OCI-LY7 (cell line): ENCODE data around the gene CABP7. TPM values are rescaled to one million over a fixed set of nuclear protein-coding genes. Genes with fewer than 3 reads are reported as not detected.

Source experiments
- BruUV-seq: library from RNA; stranded (reverse); fragments of 400-500 nt; replicated peaks from 2 replicates; lab custom pipeline; 2021; lab: Mats Ljungman, UMichigan
- CTCF ChIA-PET: fragments of 300-600 bp; sonication (Branson Sonifier 250); formaldehyde crosslinking; loops from one replicate; lab custom pipeline; 2022; ENCODE audit warnings: antibody characterized with exemption; ENCODE audit not compliant: unreplicated experiment; lab: Charles Lee
- POLR2A ChIA-PET: fragments of 300-600 bp; sonication (Branson Sonifier 250); formaldehyde crosslinking; loops from one replicate; lab custom pipeline; 2022; ENCODE audit warnings: antibody characterized with exemption; lab: Charles Lee
- DNase-seq: peaks from one replicate; pipeline ENCODE4 v3.0.0-alpha.2; 2015; ENCODE audit warnings: low spot score
- H2AFZ ChIP-seq: fragments of 200-600 bp; sonication (generic), shearing (Covaris generic); 2 replicates; pipeline ENCODE4 v1.6.1; 2014; ENCODE audit warnings: mild to moderate bottlenecking, antibody characterized with exemption, low read length, moderate library complexity
- H3K27ac ChIP-seq: fragments of 200-600 bp; sonication (generic); 2 replicates; pipeline ENCODE4 v1.5.1; 2014; ENCODE audit warnings: mixed run types, low read depth, mild to moderate bottlenecking, moderate library complexity, low read length, inconsistent platforms; ENCODE audit not compliant: poor library complexity, severe bottlenecking
- H3K36me3 ChIP-seq: fragments of 200-600 bp; sonication (generic); 2 replicates; pipeline ENCODE4 v1.6.1; 2014; ENCODE audit warnings: mild to moderate bottlenecking, antibody characterized with exemption, low read length, moderate library complexity, mixed read lengths; ENCODE audit not compliant: insufficient read depth
- H3K4me1 ChIP-seq: fragments of 200-600 bp; sonication (generic); 2 replicates; pipeline ENCODE4 v1.5.1; 2014; ENCODE audit warnings: mild to moderate bottlenecking, low read length; ENCODE audit not compliant: insufficient read depth, poor library complexity, severe bottlenecking
- H3K4me2 ChIP-seq: fragments of 200-600 bp; sonication (generic); 2 replicates; pipeline ENCODE4 v1.6.1; 2014; ENCODE audit warnings: mild to moderate bottlenecking, low read length
- H3K4me3 ChIP-seq: fragments of 200-600 bp; sonication (generic); 2 replicates; pipeline ENCODE4 v1.5.1; 2014; ENCODE audit warnings: mild to moderate bottlenecking, low read depth, low read length; ENCODE audit not compliant: poor library complexity, severe bottlenecking
- H3K79me2 ChIP-seq: fragments of 200-600 bp; sonication (generic); 2 replicates; pipeline ENCODE4 v1.6.1; 2016; ENCODE audit warnings: low read depth, mild to moderate bottlenecking, low read length, moderate library complexity, mixed read lengths; ENCODE audit not compliant: insufficient read depth
- H3K9me2 ChIP-seq: fragments of 200-600 bp; sonication (generic); 2 replicates; pipeline ENCODE4 v1.6.1; 2016; ENCODE audit warnings: mild to moderate bottlenecking, low read length, mixed read lengths; ENCODE audit not compliant: insufficient read depth
- H3K9me3 ChIP-seq: fragments of 200-600 bp; sonication (generic); 2 replicates; pipeline ENCODE4 v1.6.1; 2014; ENCODE audit warnings: mild to moderate bottlenecking, mixed run types, low read length, mixed read lengths
- H4K20me1 ChIP-seq: fragments of 200-600 bp; sonication (generic); 2 replicates; pipeline ENCODE4 v1.6.1; 2014; ENCODE audit warnings: mild to moderate bottlenecking, antibody characterized with exemption, low read length, moderate library complexity, mixed read lengths; ENCODE audit not compliant: insufficient read depth
- EZH2phosphoT487 ChIP-seq: fragments of 200-600 bp; sonication (generic); IDR thresholded peaks from 2 replicates; pipeline ENCODE4 v1.6.1; 2018; ENCODE audit warnings: low read depth, borderline replicate concordance, mild to moderate bottlenecking, mixed run types, antibody characterized with exemption, low read length, moderate library complexity, mixed read lengths
- intact Hi-C: fragments of 100-400 bp; cut with micrococcal nuclease; formaldehyde crosslinking; loops from one replicate; pipeline ENCODE4 v1.10.0; 2022; ENCODE audit not compliant: unreplicated experiment
- total RNA-seq, 2 experiments: library from RNA; depleted of rRNA in 1 of 2; stranded (reverse); fragments of >200 nt in 1 of 2; shearing (Covaris generic) in 1 of 2; gene quantifications; 2 replicates each; pipeline ENCODE4 v1.2.3, GENCODE V29; 2014 to 2022
- TF ChIP-seq, protein P1 (sequence below): fragments of 200-600 bp; sonication (generic); conservative IDR thresholded peaks from 2 replicates; pipeline ENCODE4 v1.5.1; 2014; ENCODE audit warnings: mild to moderate bottlenecking, antibody characterized with exemption, low read length, moderate library complexity, mixed read lengths

CABP7 gene
- total RNA-seq, 2 experiments from 2014 or later, result 0.06 TPM; not detected in 1

DNA sequence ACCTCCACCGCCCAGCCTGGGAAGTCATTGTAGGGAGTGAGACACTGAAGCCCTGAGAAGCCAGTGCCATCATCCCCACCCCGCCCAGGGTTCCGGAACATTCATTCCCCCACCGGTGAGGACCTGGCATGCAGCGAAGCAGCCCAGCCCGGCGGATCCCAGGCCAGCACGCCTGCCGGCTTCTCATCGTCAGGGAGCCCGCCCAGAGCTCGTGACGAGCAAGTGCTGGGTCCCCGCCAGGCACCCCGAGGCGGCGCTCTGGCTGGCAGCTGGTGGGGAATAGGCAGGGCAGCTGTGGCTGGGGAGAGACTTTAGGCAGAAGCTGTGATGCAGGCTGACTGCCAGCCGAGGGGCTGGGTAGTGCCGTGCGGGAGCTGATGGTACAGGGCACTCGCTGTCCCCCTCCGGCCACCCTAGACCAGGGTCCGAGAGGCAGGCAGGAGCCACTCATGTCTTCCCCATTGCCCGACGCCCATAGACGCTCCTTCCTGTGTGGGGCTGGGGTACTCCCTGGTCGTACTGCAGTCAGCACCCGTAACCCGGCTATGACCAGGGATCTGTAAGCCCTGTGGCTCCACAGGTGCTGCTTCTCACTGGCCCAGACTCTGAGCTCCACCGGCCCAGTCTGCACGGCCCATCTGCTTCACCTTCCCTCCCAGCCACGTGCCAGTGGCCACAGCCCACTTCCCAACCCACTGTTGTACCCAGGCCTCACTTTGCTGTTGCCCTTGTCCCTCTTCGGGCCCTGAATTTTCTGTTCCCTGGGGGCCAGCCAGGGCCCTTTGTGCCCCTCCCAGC, 24.5 kb upstream of the CABP7 start:
- no TSS peak for BruUV-seq
- H3K4me2 ChIP-seq, result no peak overlapping the region
- H3K9me3 ChIP-seq, result no peaks in the 10 kb centered on the region
- H2AFZ ChIP-seq, result no peak overlapping the region
- intact Hi-C loops, result no loop called here
- H3K9me2 ChIP-seq, result no peaks in the 10 kb centered on the region
- DNase-seq, result no peak
- no peaks in the 10 kb centered on the region for H3K79me2 ChIP-seq
- CTCF ChIA-PET, result no interaction called here
- TF ChIP-seq, protein P1, sequence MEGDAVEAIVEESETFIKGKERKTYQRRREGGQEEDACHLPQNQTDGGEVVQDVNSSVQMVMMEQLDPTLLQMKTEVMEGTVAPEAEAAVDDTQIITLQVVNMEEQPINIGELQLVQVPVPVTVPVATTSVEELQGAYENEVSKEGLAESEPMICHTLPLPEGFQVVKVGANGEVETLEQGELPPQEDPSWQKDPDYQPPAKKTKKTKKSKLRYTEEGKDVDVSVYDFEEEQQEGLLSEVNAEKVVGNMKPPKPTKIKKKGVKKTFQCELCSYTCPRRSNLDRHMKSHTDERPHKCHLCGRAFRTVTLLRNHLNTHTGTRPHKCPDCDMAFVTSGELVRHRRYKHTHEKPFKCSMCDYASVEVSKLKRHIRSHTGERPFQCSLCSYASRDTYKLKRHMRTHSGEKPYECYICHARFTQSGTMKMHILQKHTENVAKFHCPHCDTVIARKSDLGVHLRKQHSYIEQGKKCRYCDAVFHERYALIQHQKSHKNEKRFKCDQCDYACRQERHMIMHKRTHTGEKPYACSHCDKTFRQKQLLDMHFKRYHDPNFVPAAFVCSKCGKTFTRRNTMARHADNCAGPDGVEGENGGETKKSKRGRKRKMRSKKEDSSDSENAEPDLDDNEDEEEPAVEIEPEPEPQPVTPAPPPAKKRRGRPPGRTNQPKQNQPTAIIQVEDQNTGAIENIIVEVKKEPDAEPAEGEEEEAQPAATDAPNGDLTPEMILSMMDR, result no peak
- TF ChIP-seq EZH2phosphoT487, result no peak
- H3K27ac ChIP-seq, result no peak overlapping the region
- POLR2A ChIA-PET, result no interaction called here
- H3K4me1 ChIP-seq, result no peaks in the 10 kb centered on the region
- H3K4me3 ChIP-seq, result no peak overlapping the region
- no peaks in the 10 kb centered on the region for H4K20me1 ChIP-seq
- H3K36me3 ChIP-seq, result peaks cover 6% of the 10 kb centered on the region; the same call in 1 of the 2 replicates

- intact Hi-C loops, result no loop called here
- H3K9me2 ChIP-seq, result no peaks in the 10 kb centered on the region
- no peak for DNase-seq
- H3K27ac ChIP-seq, result no peak overlapping the region
- no peak overlapping the region for H2AFZ ChIP-seq
- H3K9me3 ChIP-seq, result no peaks in the 10 kb centered on the region
- peaks cover 24% of the 10 kb centered on the region for H3K4me1 ChIP-seq
- no peak overlapping the region for H3K4me3 ChIP-seq
- no peak for TF ChIP-seq EZH2phosphoT487
- H3K36me3 ChIP-seq, result peaks cover 6% of the 10 kb centered on the region; the same call in 1 of the 2 replicates
- no peaks in the 10 kb centered on the region for H3K79me2 ChIP-seq
- CTCF ChIA-PET, result no interaction called here
- H4K20me1 ChIP-seq, result no peaks in the 10 kb centered on the region
- POLR2A ChIA-PET, result no interaction called here
- BruUV-seq, result no TSS peak
- H3K4me2 ChIP-seq, result no peak overlapping the region
Measured at GRCh38 chr22:29697853-29698598, 21.8 kb upstream of the CABP7 start.

DNA sequence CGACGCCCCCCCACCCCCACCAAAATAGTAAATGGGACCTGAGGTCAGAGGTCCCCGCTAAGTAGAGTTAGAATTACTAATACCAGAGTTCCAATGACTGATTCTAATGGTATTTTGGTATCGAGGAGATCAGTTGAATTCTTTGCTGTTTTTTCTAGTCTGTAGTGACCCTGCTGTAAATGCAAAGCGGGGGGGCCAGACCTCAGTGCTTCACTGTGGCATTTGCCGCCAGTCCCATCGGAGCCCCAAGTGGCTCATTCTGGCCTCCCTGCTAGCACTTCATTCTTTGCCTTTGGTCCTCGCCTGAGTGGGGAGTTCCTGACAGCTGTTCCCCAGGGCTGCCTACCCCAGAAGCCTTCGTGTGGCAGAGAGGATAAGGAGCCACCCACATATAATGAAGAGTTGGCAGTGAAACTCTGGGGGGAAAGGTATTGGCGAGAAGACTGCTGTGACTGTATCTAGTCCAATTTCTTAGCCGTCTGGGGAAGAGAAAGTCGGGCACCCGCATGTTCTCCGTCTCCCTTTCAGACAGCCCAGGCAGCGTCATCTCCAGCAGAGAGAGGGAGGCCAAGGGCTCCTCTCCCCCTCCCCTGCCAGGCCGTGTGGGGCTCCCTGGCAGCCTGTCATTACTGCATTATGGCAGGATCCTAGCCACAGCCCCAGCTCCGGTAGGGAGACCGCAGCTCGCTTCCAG, 19.4 kb upstream of the CABP7 start:
- H3K4me3 ChIP-seq, result no peak overlapping the region
- no peaks in the 10 kb centered on the region for H4K20me1 ChIP-seq
- H3K9me2 ChIP-seq, result no peaks in the 10 kb centered on the region
- ChIA-PET CTCF (no interaction called here), POLR2A (no interaction called here)
- no peak for DNase-seq
- TF ChIP-seq, protein P1, result no peak
- TF ChIP-seq EZH2phosphoT487, result no peak
- no peak overlapping the region for H2AFZ ChIP-seq
- H3K4me1 ChIP-seq, result peaks cover 38% of the 10 kb centered on the region
- H3K9me3 ChIP-seq, result no peaks in the 10 kb centered on the region
- H3K79me2 ChIP-seq, result no peaks in the 10 kb centered on the region
- intact Hi-C loops, result no loop called here
- no peak overlapping the region for H3K4me2 ChIP-seq
- H3K36me3 ChIP-seq, result peaks cover 6% of the 10 kb centered on the region; the same call in 1 of the 2 replicates
- H3K27ac ChIP-seq, result no peak overlapping the region
- no TSS peak for BruUV-seq
